GM19240 (cell line): Measurements from ENCODE around the gene DCLK1.
A peak's percentile ranks its signal among the peaks of the same experiment; 100 is the strongest.

Experiments used
- DNase-seq: peaks from one replicate; pipeline ENCODE4 v3.0.0; 2011; ENCODE audit warnings: low spot score; ENCODE audit not compliant: insufficient read length

The DCLK1 gene

GRCh38 chr13:35763060-35763781 lies 368.0 kb downstream of the DCLK1 start:
- no peak for DNase-seq

DNA sequence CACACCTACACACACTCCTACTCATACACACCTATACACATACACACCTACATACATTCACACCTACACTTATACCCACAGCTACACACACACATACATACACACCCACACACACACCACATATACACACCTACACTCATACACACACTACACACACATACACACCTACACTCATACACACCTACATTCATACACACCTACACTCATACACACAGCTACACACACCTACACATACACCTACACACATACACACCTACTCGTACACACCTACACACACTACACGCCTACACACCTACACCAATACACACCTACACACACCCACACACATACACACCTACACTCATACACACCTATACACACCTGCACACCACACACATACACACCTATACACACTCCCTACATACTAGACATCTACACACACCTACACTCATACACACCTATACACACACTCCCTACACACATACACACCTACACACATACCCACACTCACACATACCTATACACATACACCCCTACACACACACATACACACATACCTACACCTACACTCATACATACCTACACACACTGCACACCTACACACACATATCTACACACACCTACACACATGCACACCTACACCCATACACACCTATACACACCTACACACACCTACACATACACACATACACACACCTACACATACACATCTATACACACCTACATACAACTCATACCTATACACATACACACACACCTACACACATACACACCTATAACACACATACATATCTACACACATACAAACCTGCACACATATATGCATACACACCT lies 369.5 kb downstream of the DCLK1 start:
- DNase-seq, result no peak

GRCh38 chr13:35760735-35761281 lies 370.4 kb downstream of the DCLK1 start:
- DNase-seq, result no peak

DNA sequence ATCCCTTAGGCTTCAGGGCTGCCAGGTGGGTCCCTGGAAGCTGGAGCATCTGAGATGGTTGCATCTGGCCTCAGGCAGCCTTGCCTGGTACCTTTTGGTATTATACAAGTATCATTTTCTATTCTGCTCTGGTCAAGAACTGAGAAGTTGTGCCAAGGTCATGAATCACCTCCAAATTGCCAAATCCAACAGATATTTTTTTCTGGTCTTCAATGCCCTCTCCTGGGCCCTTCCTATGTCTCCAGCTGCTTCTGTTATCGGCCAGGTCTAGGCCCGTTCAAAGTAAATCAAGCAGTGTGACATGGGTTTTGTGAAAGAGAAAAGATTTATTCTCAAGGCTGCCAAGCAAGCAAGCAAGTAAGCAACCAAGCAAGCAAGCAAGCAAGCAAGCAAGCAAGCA lies 383.6 kb downstream of the DCLK1 start:
- DNase-seq, result no peak

- DNase-seq, result no peak
Measured at GRCh38 chr13:35744566-35745178, 386.5 kb downstream of the DCLK1 start.

DNA sequence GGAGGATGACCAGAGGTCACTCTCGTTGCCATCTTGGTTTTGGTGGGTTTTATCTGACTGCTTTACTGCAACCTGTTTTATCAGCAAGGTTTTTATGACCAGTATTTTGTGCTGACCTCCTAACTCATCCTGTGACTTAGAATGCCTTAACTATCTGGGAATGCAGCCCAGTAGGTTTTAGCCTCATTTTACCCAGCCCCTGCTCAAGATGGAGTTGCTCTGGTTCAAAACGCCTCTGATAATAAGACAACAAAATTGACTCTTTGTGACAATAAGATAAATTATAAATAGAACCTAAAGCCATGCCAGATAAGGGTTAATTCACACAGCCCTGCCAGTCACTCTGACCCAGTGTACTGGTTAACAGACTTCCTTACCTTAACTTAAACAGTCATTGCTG lies 387.0 kb downstream of the DCLK1 start:
- no peak for DNase-seq

DNA sequence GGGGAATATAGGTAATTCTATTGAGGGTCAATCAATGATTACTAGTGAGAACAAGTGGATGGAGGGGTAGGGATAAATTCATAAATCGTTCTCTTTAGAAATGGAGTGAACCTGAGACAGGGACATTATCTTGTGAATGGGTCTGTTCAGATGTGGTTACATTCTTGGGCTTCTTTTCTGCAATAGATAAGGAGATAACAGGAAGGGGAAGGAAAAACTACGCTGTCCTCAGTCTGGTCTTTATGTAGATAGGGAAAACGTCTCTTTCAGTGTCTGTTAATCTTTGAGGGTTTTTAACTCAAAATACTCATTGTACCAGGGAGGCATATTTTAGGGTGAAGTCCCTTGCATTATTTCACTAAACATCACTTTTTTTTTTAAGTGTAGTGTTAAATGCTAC lies 388.0 kb downstream of the DCLK1 start:
- DNase-seq, result no peak

- no peak for DNase-seq
Measured at GRCh38 chr13:35741657-35742056, 389.5 kb downstream of the DCLK1 start.

GRCh38 chr13:35736876-35737275 lies 394.3 kb downstream of the DCLK1 start:
- no peak for DNase-seq

GRCh38 chr13:35733827-35734226 lies 397.4 kb downstream of the DCLK1 start:
- DNase-seq, result no peak

GRCh38 chr13:35732565-35732964 lies 398.6 kb downstream of the DCLK1 start:
- DNase-seq, result no peak

DNA sequence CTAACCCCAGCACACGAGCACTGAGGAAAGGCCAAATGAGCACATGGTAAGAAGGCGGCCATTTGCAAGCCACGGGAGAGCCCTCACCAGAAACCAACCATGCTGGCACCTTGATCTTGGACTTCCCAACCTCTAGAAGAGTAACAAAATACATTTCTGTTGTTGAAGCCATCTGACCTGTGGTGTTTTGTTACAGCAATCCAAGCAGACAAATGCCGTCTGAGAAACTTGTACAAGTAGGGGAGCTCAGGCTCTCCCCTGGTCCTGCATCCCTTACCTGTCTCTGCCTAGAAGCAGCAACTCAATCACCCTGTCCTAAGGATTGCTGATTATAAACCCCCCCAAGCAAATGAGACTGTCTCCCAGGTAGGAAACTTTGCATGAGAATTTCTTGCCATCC lies 399.7 kb downstream of the DCLK1 start:
- DNase-seq, result no peak

GRCh38 chr13:35729926-35730627 lies 401.1 kb downstream of the DCLK1 start:
- no peak for DNase-seq

GRCh38 chr13:35727881-35728280 lies 403.3 kb downstream of the DCLK1 start:
- no peak for DNase-seq

GRCh38 chr13:35724446-35724845 lies 406.7 kb downstream of the DCLK1 start:
- no peak for DNase-seq

DNA sequence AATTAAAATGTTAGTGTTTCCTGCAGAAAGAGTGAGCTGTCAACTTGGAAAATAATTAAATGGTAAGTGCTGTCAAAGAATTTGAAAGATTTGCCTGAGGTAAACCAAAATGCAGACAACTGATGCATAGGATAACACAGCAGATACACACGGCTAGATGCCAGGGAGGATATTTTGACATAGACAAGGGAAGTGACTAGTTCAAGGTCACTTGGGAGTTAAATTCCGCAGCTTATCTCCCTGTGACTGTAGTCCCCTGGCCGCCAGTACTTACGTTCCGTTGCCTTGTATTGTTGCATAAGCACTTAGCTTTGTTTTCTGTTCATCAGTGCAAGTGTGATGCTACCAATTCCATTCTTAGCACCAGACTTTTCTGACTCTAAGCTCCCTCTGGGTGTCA lies 407.4 kb downstream of the DCLK1 start:
- DNase-seq, result no peak

DNA sequence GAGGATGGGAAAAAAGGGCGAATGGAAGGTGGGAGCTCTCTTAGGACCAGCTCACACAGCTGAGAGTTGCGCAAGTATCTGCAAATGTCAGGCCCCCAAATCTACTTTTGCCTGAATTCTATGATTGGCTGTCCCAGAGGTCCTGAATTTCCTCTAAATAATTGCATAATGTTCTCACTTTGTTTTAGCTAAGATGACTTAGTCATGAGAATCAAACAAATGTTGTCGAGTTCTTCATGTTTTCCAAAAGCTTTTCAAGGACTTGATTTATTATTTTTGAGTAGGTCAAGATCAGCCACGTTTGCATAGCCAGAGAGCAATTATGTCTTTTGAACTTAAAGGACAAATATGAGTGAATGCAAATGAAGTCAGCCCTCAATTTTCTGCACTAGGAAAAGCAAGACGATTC lies 408.1 kb downstream of the DCLK1 start:
- DNase-seq, result no peak

DNA sequence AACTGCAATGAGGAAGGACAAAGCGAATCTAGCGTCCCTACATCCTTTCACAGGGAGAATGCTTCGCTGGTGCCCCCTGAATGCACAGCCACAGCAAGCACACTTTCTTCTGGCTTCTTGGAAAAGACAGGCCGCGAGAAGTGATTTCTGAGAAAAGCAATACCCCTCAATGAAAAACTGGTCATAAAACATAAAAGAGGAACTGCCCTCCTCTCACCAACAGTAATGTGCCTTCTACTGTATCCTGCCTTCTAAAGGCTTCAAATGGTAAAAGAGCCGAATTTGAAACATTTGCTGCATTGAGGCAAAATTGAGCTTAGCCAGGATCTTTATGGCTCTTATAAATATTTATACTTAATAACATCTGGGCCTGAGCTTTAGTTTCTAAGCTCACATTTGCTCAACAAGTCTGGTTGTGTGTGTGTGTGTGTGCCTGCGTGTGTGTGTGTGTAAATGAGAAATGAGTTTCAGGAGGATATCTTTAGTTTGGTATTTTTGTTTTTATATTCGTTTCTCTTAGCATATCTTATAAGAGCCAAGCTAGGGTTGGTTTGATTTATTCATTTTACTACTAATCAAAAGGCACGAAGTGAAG lies 408.6 kb downstream of the DCLK1 start:
- DNase-seq, result no peak

DNA sequence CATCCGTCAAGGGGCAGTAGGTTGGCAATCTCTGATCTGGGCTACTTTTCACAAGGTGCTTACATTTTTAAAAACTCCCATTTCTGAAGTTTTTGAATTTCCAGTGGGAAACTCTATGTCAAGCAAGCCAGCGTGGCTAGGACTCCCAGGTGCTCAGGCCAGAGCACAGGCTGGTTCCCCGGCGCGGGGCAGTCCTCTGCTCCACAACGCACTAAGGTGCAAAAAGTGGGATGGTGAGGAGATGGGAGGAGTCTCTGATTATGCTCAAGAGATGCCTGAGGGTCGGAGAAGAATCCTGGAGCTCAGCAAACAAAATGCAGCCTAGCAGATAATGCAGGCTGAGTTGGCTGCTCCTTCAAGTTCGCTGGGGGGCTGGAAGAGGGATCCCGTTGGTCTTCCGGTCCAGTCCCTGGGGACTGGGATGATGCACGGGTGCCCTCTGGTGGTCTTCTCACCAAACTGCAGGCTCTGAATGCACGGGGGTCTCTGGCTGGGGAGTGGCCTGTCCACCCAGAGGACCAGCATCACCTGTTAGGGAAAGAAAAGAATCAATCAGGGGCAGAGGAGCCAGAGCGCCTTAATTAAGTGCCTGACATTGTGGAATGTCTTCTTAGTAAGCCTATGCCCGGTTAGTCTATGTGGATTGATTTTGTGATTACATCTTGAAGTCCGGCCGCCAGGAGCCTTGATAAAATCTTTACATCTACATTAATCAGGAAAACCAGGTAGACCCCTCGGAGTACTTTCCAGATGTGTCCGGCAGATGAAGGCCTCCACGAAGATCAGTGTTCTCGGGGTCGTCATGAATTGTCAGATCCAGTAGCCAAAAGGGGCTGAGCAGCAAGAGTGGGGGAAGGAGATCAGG lies 410.3 kb downstream of the DCLK1 start:
- peak; percentile 31 for DNase-seq

GRCh38 chr13:35720290-35720689 lies 410.9 kb downstream of the DCLK1 start:
- DNase-seq, result no peak
